Gastroesophageal sphincter (tissue), 3 donors: ENCODE results near the gene MRPS30.

Experiments
- CTCF ChIP-seq, 4 experiments: fragments of 200-600 bp in 2 of 4; fragments of 450-650 bp in 2 of 4; sonication (generic) in 1 of 4; IDR thresholded peaks; one replicate each; pipeline ENCODE4 v1.5.1; 2017 to 2019; ENCODE audit warnings: antibody characterized with exemption in 4 of 4, mild to moderate bottlenecking in 2 of 4, moderate library complexity in 2 of 4
- EP300 ChIP-seq: sonication (generic); formaldehyde crosslinking; IDR thresholded peaks from one replicate; pipeline ENCODE4 v1.6.1; 2017; ENCODE audit warnings: antibody characterized with exemption, mild to moderate bottlenecking
- POLR2A ChIP-seq, 2 donors: fragments of 450-650 bp; IDR thresholded peaks; one replicate each; pipeline ENCODE4 v1.6.1; 2017; ENCODE audit warnings: antibody characterized with exemption in 2 of 2, mild to moderate bottlenecking in 2 of 2, moderate library complexity in 1 of 2
- POLR2AphosphoS5 ChIP-seq: sonication (generic); formaldehyde crosslinking; IDR thresholded peaks from one replicate; pipeline ENCODE4 v1.6.1; 2017; ENCODE audit warnings: antibody characterized with exemption

GRCh38 chr5:44794371-44794770 lies 14.4 kb upstream of the MRPS30 start:
- TF ChIP-seq CTCF (IDR thresholded peaks at IDR 0.05) (no peak), POLR2AphosphoS5 (no peak), EP300 (no peak), POLR2A (IDR thresholded peaks at IDR 0.05) (no peak)
